Hepatocyte (in vitro differentiated cells): ENCODE results near the gene HPSE2. TPM values are rescaled to one million over a fixed set of nuclear protein-coding genes. Genes with fewer than 3 reads are reported as not detected.

Experiments
- DNase-seq: peaks from one replicate; pipeline ENCODE4 v3.0.0-alpha.2; 2016; ENCODE audit warnings: low spot score
- H2AFZ ChIP-seq: fragments of 200-600 bp; sonication (generic); 2 replicates; pipeline ENCODE4 v1.6.0; 2016; ENCODE audit warnings: antibody characterized with exemption, mild to moderate bottlenecking
- H3K27ac ChIP-seq: fragments of 200-600 bp; sonication (generic); 2 replicates; pipeline ENCODE4 v1.5.1; 2016; ENCODE audit warnings: mild to moderate bottlenecking
- H3K27me3 ChIP-seq: fragments of 200-600 bp; sonication (generic); 2 replicates; pipeline ENCODE4 v1.6.1; 2016
- H3K36me3 ChIP-seq: fragments of 200-600 bp; sonication (generic); replicated peaks from 2 replicates; pipeline ENCODE4 v1.5.1; 2016; ENCODE audit warnings: low read depth; ENCODE audit not compliant: insufficient read depth
- H3K4me1 ChIP-seq: fragments of 200-600 bp; sonication (generic); 2 replicates; pipeline ENCODE4 v1.5.1; 2016; ENCODE audit warnings: mild to moderate bottlenecking, moderate library complexity; ENCODE audit not compliant: insufficient read depth
- H3K4me2 ChIP-seq: fragments of 200-600 bp; sonication (generic); 2 replicates; pipeline ENCODE4 v1.6.0; 2016
- H3K4me3 ChIP-seq: fragments of 200-600 bp; sonication (generic); 2 replicates; pipeline ENCODE4 v1.5.1; 2016; ENCODE audit warnings: mild to moderate bottlenecking
- H3K79me2 ChIP-seq: fragments of 200-600 bp; sonication (generic); 2 replicates; pipeline ENCODE4 v1.6.0; 2017; ENCODE audit warnings: mild to moderate bottlenecking
- H3K9me2 ChIP-seq: fragments of 200-600 bp; sonication (generic); replicated peaks from 2 replicates; pipeline ENCODE4 v1.6.0; 2017; ENCODE audit warnings: mild to moderate bottlenecking; ENCODE audit not compliant: insufficient read depth
- H3K9me3 ChIP-seq: fragments of 200-600 bp; sonication (generic); 2 replicates; pipeline ENCODE4 v1.5.1; 2016; ENCODE audit warnings: low read depth, mild to moderate bottlenecking
- H4K20me1 ChIP-seq: fragments of 200-600 bp; sonication (generic); 2 replicates; pipeline ENCODE4 v1.6.0; 2016; ENCODE audit warnings: mild to moderate bottlenecking; ENCODE audit not compliant: insufficient read depth, poor library complexity, severe bottlenecking
- EZH2 ChIP-seq: fragments of 200-600 bp; sonication (generic); IDR thresholded peaks from 2 replicates; pipeline ENCODE4 v1.6.1; 2016; ENCODE audit warnings: antibody characterized with exemption, mild to moderate bottlenecking, borderline replicate concordance
- EZH2phosphoT487 ChIP-seq: fragments of 200-600 bp; sonication (generic); IDR thresholded peaks from one replicate; pipeline ENCODE4 v1.6.1; 2018; ENCODE audit warnings: antibody characterized with exemption, mild to moderate bottlenecking, low read depth, moderate library complexity; ENCODE audit not compliant: unreplicated experiment, severe bottlenecking
- WGBS: methylation state at CpG from one replicate; pipeline ENCODE4 v1.1.6; 2016; ENCODE audit warnings: low lambda C conversion rate; ENCODE audit errors: missing lambda C conversion rate; 5-methylcytosine and 5-hydroxymethylcytosine counted together
- polyA plus RNA-seq: library from polyadenylated mRNA; unstranded; fragments of >200 nt; fragmentation: Nextera tagmentation; extraction: Ambion mirVana; gene quantifications from 2 replicates; pipeline ENCODE4 v1.2.1, GENCODE V29; 2016
- total RNA-seq: library from RNA; depleted of rRNA; stranded (reverse); fragments of >200 nt; gene quantifications from 2 replicates; pipeline ENCODE4 v1.2.3, GENCODE V29; 2014
- TF ChIP-seq, protein P1 (sequence below): fragments of 200-600 bp; sonication (generic); IDR thresholded peaks from 2 replicates; pipeline ENCODE4 v1.5.1; 2016; ENCODE audit warnings: antibody characterized with exemption, mild to moderate bottlenecking; ENCODE audit not compliant: poor library complexity

The HPSE2 gene
- total and polyA plus RNA-seq, 2 experiments from 2014 or later: 3.7 to 5.7 TPM

DNA sequence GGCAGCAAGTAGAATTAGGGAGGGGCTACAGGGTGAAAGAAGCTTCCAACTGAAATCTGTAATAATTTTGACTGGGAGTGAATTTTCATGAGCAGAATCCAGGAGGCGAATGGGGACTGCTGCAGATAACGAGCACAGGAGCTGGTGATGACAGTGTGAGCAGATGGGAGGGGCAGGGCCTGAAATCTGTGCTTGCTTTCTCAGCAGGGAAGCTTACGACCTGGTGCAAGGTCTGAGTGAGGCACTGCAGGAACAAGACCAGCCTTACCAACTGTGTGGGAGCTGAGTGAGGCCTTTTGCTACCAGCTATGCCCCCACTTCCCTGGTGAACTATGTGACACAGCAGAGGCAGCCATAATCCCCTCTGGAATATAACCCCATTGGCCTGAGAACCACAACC is 109.8 kb downstream of the HPSE2 start:
- WGBS: 61% methylated on average over 3 of the region's 3 CpGs
- H4K20me1 ChIP-seq: no peaks in the 10 kb centered on the region
- H3K4me3 ChIP-seq: no peak overlapping the region
- no peaks in the 10 kb centered on the region for H3K9me3 ChIP-seq
- no peaks in the 10 kb centered on the region for H3K4me1 ChIP-seq
- no peaks in the 10 kb centered on the region for H3K79me2 ChIP-seq
- no peaks in the 10 kb centered on the region for H3K36me3 ChIP-seq
- TF ChIP-seq EZH2: no peak
- no peak overlapping the region for H3K27ac ChIP-seq
- no peaks in the 10 kb centered on the region for H3K9me2 ChIP-seq
- H3K27me3 ChIP-seq: no peaks in the 10 kb centered on the region
- no peak for DNase-seq
- no peak overlapping the region for H2AFZ ChIP-seq
- H3K4me2 ChIP-seq: no peak overlapping the region

DNA sequence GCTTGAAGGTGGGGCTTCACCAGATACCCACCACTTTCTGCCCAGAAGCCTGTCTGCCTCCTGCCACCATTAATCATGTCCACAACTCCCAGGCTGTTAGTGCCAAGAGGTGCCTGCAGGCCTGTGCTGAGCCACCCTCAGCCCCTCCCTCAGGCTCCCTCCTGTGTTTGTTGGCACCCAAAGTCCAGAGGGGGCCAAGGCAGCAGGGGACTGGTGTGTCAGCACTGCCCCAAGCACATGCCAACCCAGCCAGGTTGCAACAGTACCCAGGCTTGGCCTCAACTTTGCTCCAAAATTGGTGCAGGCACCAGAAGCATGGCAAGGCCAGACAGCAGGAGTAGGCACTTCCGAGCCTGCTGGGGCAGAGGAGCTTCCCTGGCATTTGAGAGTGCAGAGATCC is 111.3 kb downstream of the HPSE2 start:
- no peak overlapping the region for H3K27ac ChIP-seq
- H3K4me3 ChIP-seq: no peak overlapping the region
- H3K9me3 ChIP-seq: no peaks in the 10 kb centered on the region
- no peak for DNase-seq
- H4K20me1 ChIP-seq: no peaks in the 10 kb centered on the region
- no peaks in the 10 kb centered on the region for H3K36me3 ChIP-seq
- H3K9me2 ChIP-seq: no peaks in the 10 kb centered on the region
- H3K4me2 ChIP-seq: no peak overlapping the region
- H3K27me3 ChIP-seq: no peaks in the 10 kb centered on the region
- H3K4me1 ChIP-seq: no peaks in the 10 kb centered on the region
- WGBS: 100% methylated on average over 1 of the region's 1 CpG
- no peak overlapping the region for H2AFZ ChIP-seq
- TF ChIP-seq EZH2 (no peak), EZH2phosphoT487 (no peak)
- TF ChIP-seq, protein P1, sequence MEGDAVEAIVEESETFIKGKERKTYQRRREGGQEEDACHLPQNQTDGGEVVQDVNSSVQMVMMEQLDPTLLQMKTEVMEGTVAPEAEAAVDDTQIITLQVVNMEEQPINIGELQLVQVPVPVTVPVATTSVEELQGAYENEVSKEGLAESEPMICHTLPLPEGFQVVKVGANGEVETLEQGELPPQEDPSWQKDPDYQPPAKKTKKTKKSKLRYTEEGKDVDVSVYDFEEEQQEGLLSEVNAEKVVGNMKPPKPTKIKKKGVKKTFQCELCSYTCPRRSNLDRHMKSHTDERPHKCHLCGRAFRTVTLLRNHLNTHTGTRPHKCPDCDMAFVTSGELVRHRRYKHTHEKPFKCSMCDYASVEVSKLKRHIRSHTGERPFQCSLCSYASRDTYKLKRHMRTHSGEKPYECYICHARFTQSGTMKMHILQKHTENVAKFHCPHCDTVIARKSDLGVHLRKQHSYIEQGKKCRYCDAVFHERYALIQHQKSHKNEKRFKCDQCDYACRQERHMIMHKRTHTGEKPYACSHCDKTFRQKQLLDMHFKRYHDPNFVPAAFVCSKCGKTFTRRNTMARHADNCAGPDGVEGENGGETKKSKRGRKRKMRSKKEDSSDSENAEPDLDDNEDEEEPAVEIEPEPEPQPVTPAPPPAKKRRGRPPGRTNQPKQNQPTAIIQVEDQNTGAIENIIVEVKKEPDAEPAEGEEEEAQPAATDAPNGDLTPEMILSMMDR: no peak
- no peaks in the 10 kb centered on the region for H3K79me2 ChIP-seq

DNA sequence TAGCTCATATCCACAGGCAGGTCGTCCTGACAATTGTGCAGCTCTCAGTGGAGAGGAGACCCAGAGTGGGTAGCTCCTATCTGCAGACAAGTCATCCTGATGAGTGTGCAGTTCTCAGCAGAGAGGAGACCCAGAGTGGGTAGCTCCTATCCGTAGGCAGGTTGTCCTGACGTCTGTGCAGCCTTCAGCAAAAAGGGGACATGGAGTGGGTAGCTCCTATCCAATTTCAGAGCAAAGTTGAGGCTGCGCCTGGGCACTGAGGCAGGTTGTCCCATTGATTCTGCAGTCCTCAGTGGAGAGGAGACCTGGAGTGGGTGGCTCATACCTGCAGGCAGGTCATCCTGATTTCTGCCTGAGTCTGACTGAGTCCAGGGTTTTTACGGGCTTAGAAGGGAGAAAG is 111.8 kb downstream of the HPSE2 start:
- H3K9me3 ChIP-seq: no peaks in the 10 kb centered on the region
- no peak overlapping the region for H3K4me3 ChIP-seq
- TF ChIP-seq EZH2 (no peak), EZH2phosphoT487 (no peak)
- TF ChIP-seq, protein P1: no peak
- H3K27ac ChIP-seq: no peak overlapping the region
- no peaks in the 10 kb centered on the region for H3K36me3 ChIP-seq
- H3K4me1 ChIP-seq: no peaks in the 10 kb centered on the region
- no peaks in the 10 kb centered on the region for H3K9me2 ChIP-seq
- no peak for DNase-seq
- no peaks in the 10 kb centered on the region for H3K79me2 ChIP-seq
- no peak overlapping the region for H2AFZ ChIP-seq
- no peaks in the 10 kb centered on the region for H4K20me1 ChIP-seq
- no peaks in the 10 kb centered on the region for H3K27me3 ChIP-seq
- H3K4me2 ChIP-seq: no peak overlapping the region
- WGBS: 97% methylated on average over 5 of the region's 5 CpGs

DNA sequence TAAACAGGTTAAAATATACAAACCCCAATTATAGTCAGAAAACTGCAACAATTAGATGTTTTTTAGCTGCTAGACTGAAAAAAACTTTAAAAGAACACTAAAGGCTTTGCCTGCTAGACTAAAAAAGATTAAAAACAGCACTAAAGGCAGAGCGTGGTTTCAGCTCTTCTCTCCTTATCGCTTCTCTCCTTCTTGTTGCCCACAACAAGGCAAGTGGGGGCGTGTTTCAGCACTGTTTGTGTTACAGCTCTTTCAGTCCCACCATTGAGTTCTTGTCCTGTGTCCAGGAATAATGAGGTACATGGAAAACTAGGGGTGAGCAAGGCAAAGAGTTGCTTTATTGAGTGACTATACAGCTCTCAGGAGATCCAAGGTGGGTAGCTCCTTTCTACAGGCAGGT is 112.3 kb downstream of the HPSE2 start:
- Histone ChIP-seq H3K4me1 (no peaks in the 10 kb centered on the region), H4K20me1 (no peaks in the 10 kb centered on the region), H3K27me3 (no peaks in the 10 kb centered on the region), H3K4me2 (no peak overlapping the region), H2AFZ (no peak overlapping the region), H3K9me3 (no peaks in the 10 kb centered on the region), H3K9me2 (no peaks in the 10 kb centered on the region), H3K36me3 (no peaks in the 10 kb centered on the region), H3K4me3 (no peak overlapping the region), H3K27ac (no peak overlapping the region), H3K79me2 (no peaks in the 10 kb centered on the region)
- 90% methylated on average over 3 of the region's 3 CpGs for WGBS
- TF ChIP-seq EZH2 (no peak), EZH2phosphoT487 (no peak)
- TF ChIP-seq, protein P1: no peak
- no peak for DNase-seq
